Renal cortex interstitium (tissue), 11 donors: ENCODE data around the gene GGN. TPM values are rescaled to one million over a fixed set of nuclear protein-coding genes. Genes with fewer than 3 reads are reported as not detected.

Experiments
- DNase-seq, 11 donors: peaks; one replicate each; pipeline ENCODE4 v3.0.0-alpha.2; 2013; ENCODE audit warnings: low read depth in 9 of 11, low spot score in 4 of 11; ENCODE audit errors: extremely low read depth in 1 of 11
- polyA plus RNA-seq, 3 donors: library from polyadenylated mRNA; unstranded; fragments of 120-200 nt; gene quantifications; one replicate each; pipeline ENCODE4 v1.2.1, GENCODE V29; 2013; ENCODE audit not compliant: insufficient read length in 3 of 3

Gene GGN
- polyA plus RNA-seq, 3 donors = 0.40 to 1.0 (median 0.63) TPM

DNA sequence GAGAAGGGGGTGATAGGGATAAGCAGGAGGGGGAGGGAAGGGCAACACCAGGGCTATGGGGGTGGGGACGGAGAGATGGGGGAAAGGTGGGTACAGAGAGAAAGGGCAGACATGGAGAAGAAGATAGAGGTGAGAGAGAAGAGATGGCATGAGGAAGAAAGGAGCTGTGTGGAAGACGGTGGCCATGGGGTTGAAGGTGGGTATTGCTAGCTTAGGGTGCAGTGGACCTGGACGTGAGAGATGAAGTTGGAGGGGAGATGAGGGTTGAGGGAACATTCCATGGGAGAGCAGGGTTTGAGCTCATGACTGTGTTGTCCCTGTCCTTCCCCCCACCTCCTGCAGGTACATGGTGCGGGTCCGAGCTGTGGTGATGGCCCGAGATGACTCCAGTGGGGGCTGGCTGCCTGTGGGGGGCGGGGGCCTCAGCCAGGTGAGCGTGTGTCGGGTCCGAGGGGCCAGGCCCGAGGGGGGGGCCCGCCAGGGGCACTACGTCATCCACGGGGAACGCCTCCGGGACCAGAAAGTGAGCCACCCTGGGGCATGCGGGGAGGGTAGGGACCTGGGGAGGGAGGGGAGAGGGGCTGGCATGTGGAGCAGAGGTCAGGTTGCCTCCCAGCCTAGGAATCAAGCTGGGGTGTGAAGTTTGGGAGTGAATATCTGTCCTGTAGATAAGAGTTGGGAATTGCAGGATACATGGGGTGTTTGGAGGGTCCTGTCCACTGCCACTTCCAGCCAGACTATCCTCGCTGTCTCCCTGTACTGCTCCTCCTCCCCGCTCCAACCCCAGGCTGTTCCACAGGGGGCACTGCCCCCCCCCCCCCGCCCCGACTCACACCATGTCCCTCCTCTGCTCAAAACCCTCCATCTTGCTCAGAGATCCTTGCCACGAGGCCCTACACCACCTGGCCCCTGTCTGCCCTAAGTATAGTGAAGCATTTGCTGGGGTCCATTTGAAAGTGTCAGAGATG lies 2.4 kb upstream of the GGN start:
- DNase-seq = no peak

DNA sequence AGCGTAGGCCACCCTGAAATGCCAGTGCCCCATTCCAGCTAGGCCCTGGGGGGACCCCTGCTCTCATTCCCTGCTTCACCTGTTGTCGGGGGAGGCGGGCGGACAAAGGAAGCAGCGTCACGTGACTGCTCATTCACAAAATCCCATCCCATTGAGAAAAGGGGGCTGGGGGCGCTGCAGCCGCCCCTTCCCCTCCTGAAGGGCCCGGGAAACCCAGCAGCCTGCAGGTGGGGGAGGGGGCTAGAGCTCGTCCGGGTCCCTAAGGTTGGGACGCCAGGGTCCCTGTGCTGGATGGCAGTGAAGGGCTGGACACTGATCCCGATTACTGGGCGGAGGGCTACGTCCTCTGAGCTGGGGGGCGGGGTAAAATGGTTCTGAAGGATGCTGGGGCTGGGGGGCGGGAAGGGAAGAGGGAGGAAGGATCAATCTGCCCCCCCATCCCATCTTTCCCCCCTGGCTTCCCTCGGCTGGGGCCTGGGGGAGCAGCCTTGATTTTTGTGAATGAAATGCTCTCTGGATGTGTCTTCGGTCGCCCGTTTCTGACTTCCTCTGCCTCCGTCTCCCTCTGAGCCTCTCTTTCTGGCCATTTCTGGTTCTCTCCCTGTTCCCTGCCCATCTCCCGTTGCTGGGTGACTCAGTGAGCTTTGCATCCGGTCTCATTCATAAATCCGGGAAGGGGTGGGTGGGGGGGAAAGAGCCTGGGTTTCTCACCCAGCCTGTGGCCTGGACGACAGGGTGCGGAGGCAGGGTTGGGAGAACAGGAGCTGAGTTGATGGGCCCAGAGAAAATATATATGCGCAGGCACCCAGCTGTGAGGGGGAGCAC lies 1.5 kb upstream of the GGN start:
- no peak for DNase-seq

DNA sequence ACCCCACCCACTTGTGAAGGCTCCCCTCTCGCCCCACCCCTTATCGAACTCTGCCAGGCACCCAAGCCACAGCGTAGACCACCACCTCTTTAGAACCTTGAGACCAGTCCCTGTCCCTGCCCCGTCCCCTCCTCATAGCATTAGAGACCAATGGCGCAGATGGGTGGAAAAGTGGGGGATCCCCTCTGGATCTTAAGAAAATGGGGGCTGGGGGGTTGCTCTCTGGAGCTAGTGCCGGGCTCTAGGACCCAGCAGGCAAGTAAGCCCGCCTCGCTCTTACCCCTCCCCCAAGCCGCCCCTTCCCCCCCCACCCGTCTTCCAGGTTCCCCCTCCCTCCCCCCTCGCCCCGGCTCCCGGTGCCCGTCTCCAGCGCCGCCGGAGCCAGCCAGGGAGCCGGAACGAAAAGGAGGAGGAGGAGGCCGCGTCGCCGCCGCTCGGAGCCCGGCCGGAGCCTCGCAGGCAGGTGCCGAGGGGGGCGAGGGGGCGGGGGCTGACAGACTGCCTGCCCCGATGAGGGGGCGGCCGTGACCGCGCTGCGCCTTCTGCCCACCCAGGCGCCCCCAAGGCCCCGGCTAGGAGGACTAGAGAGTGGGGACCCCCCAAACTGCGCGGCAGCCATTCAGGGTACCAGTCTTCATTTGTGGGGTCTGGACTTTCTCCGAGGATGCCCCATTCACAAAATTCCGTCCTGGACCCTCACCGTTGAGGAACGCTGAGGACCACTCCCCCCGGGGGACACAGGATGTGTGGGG lies 691 bp upstream of the GGN start, which contains the start of gene SPRED3:
TSS of gene SPRED3 (plus strand) at position 349 of the 752 bp plus-strand sequence. CDS start 1,606 bp downstream, outside the sequence.
- peak in 3 of 11 donors; percentile 48 to 61 (median 49) for DNase-seq

DNA sequence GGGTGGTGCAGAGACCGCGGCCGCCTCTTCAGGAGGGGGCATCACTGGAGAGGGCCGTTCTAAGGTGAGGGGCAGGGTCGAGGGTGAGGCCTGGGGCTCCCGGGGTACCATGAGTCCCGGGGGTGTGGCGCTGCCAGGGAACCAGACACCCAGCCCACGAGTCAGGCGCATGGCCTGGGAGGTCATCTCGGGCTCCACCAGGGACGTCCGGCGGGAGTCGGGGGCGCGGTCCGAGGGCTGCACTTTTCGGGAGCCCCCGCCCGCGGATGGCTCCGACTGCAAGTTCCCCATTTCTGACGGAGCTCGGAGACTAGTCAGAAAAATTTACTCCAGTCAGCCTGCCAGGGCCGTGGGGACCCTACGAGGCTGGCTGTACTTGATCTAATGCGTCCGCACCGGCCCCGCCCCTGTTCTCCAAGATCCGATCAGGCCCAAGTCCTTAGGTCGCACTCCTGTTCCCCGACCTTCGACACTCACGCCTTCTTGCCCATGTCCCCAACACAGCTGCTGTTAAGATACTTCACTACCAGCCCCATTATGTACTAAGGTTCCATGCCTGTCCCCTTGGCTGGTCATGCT lies 774 bp downstream of the GGN start:
- DNase-seq = no peak

DNA sequence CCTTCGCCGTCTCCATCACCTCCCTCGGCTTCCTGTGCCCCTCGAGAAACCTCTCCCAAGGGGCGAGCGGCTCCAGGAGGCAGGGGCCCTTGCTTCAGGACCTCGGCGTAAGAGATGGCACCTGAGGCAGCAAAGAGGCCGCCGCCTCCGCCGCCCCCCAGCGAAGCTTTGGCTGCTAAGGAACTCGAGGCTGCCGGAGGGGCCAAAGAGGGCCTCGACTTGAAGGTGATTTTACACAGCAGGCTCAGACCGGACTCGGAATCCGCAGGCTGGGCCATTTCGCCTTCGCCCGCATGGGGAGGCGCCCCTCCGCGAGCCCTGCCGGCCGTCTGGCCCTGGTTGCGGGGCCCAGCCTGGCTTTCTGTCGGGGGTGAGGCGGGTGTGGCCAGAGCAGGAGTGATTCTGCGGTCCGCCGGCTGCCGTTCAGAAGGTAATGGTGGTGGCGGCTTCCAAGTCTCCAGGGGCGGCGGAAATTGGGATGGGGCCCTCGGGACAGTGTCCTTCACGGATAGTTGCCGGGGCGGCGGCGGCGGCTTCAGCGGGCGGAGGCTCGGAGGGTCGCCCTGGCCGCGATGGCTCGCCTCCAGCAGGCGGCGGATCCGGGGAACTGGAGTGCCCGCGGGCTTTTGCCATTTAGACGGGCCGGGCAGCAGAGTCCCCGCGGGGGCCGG lies 1.4 kb downstream of the GGN start:
- DNase-seq = no peak

DNA sequence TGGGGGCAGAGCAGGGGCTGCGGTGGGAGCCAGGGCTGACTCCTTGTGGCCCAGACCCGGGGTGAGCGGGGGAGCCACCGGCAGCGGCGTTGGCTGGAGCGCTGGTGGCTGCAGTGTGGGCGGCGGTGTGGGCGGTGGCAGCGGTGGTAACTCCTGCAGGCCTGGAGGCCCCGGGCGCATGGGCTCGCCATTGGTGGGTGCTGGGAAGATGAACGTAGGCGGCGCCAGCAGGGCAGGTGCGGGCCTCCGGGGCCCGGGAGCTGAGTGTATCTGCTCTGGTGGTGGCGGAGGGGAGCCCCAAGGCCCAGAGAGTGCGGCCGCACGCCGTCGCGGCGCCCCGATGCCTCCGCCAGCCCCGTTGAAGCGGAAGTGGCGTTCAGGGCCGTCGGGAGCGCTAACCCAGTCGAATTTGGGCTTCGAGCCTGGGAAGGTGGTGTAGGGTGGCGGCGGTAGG lies 2.0 kb downstream of the GGN start:
- no peak for DNase-seq

DNA sequence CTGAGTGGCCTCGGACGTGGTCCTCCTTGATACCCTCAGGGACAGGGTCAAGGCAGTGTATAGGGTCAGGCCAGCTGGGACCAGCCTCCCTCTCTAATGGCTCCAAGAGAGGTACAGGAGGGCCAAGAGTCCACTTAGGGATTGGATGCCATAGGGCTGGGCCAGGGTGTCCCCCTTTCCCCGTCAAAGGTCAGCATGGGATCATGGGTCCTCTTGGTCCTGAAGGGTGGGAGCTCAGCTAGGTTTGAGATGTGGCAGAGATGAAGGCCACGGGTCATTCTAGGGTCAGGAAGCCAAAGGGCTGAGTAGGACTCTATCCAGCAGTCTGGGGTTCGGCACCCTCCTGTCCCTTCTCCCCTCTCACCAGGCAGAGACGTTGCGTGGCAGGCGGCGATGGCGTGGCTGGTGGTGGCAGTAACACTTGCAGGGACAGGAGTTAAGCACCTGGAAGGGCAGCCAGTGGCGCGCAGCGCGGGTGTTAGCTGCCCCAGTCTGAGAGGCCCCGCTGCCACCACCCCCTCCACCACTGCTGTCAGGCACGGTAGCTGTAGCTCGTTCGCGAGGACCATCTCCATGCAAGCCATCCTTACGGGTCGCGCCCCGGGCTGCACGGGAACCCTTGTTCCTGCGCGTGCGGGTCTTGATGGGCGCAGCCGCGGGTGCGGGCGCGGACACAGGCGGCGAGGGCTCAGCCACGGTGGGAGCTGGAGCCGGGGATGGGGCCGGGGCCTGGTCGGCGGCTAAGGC lies 2.6 kb downstream of the GGN start:
- no peak for DNase-seq

DNA sequence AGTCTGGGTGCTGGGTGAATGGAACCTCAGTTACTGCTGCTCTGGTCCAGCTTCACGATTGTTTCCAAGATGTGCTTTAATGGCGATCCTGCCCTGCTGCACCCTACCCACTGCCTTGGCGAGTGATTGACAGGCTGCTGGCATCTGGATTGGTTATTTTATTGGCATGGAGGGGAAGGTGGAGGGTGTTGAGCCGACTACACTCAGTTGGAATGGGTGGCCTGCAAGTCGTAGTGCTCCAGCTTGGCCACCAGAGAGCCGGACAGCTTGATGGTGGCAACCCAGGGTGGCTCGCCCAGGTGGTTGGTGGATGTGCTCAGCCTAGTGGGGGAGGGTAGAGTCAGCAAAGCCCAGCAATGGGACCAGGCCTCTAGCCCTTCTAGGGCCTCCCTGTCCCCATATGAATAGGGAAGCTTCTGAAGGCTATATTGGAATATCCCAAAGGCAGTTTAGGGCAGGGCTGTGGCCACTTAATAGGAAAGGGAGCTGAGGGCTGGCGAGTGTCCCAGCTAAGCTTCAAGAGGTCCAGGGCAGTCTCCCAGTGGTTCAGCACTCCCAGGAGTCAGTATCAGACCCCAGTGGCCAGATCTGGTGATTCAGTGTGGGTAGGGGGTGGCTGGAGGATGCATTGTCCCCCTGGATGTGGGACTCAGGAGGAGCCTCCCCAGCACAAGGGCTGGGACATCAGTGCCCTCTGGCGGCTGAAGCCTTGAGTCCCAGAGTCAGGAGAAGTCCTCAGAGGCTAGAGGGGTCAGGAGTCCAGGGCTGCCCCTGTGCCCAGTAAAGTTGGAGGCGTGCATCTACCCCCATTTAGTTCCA lies 3.4 kb downstream of the GGN start:
- DNase-seq = no peak

DNA sequence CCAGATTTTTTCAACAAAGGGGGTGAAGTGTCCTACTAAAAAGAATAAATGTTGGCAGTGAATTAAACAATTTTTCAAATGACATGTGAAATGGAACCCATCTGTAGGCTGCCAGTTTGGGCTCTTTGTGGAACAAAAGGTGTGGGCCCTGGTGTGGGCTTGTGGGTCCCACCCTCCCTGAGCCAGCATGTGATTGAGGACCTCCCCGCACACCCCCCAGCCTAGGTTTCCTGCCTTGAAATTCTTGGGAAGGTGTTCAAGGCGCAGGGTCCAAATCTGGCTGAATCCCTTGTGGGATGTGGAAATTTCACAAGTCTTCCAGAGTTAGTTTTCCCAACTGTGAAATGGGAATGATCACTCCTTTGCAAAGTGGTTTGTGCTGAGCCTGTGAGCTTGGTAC lies 4.1 kb downstream of the GGN start:
- no peak for DNase-seq

DNA sequence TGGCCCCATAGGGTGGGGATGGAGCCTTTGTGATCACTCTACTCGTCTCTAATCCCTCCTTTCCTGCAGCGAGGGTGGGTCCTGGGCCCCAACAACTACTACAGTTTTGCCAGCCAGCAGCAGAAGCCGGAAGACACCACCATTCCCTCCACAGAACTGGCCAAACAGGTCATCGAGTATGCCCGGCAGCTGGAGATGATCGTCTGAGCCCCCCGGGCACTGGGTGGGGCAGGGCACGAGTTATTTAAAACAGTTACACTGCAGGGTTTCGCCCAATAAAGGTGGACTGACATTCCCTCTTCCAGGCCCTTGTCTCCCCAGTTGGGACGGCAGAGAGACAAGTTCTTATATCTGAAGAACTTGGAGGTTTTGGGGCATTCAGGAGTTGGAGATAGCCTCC lies 4.7 kb downstream of the GGN start:
- no peak for DNase-seq

DNA sequence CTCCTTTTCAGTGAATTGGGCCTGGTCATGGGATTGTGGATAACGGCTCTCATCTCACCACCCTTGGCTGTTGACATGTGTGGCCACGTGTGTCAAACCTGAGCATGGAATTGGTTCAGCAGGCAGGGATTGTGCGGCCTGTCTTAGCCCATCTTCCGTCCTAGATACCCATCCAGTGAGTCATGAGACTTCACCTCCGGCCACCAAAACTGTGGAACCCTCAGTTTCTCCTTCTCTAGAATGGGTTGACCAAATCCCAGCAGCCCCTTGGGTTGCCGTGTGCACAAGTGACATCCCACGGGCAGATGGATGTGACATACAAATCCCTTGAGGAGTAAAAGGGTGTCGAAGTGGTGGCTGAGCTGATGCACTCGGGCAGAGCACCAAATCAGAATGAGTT lies 6.7 kb downstream of the GGN start:
- no peak for DNase-seq

DNA sequence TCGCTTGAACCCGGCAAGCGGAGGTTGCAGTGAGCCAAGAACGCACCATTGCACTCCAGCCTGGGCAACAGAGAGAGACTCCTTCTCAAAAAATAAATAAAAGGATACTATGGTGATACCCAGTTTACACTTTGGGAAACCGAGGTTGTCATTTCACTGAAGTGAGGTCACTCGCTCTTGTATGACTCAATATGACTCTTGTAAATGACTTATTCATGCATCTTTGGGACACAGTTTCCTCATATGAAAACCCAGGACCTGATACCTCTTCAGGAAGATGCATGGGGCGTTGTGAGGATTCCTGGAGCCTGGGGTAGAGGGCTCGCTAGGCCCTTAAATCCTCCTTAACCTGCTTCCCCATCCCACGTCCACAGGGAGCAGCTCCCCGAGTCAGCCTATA lies 9.0 kb downstream of the GGN start:
- DNase-seq = no peak

DNA sequence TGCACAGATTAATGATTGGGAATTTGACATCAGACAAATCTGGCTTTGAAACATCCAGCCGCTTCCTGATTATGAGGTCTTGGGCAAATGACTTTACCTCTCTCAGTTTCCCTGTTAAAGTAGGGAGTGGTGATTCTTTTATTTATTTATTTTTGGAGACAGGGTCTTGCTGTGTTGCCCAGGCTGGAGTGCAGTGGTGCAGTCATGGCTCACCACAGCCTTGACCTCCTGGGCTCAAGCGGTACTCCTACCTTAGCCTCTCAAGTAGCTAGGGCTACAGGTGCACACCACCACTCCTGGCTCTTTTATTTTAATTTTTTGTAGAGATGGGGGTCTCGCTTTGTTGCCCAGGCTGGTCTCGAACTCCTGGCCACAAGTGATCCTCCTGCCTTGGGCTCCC lies 10.8 kb downstream of the GGN start:
- no peak for DNase-seq

DNA sequence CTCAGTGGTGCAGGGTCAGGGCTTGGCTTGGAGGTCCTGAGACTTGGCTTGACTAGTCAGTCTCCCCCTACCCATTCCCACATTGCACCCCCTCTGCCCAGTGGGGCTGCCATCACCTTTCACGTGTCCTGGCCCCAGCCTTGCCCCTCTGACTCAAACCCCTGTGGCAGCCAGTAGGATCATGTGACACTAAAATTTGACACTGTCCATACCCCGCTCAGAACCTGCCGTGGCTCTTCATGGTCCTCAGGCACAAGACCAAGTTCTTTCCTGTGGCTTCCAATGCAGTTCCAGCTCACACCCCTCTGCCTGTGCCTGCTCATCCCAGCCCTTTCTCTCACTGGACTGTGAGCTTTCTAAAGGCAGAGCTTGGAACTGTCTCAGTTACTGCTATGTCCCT lies 11.3 kb downstream of the GGN start:
- no peak for DNase-seq

DNA sequence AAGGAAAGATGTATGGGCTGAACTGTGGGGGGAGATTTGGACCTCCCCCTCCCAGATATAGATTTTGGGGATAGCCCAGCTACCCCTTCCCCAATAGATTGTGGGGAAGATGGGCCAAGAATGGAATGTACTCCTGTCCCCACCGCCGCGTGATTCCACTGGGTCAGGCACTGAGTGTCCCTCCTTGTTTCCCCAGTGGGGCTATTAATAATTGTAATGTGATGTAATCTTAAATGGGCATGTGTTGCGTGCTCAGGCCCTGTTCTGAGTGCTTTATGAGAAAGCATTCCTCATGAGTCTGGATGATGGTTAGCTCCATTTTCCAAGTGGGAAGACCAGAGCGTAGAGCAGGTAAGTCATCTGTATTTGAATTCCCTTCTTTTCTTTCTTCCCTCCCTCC lies 12.1 kb downstream of the GGN start:
- no peak for DNase-seq

DNA sequence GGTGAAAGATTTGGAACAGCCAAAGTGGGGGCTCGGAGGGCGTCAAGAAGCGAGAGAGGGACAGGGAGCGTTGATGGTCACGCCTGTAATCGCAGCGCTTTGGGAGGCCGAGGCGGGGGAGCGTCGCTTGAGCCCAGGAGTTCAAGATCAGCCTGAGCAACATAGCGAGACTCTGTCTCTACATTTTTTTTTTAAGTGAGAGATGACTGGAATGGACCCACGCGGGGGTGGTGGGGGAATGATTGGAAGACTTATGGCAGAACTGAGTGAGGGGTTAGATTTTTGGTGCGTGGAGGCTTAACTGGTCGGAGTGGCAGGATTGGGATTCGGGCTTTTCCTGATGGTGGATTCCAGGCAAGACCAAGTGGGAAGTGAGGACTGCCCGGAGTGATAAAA lies 12.7 kb downstream of the GGN start:
- peak in 1 of 11 donors; percentile 70 for DNase-seq
